ENCODE results near the gene CRELD2. TPM values are rescaled to one million over a fixed set of nuclear protein-coding genes. Genes with fewer than 3 reads are reported as not detected.

Gene CRELD2
- total and polyA plus RNA-seq, 2 of the 4 experiments (the other 2 are of a cell fraction): 36.2 to 70.7 TPM

GRCh38 chr22:49906799-49907290, 11.6 kb upstream of the CRELD2 start:
- Histone ChIP-seq H2AK9ac (replicated peaks; ENCODE audit: low read depth, low read length, poor library complexity) (peak overlapping the region; percentile 8), H2AK5ac (ENCODE audit: low read depth, low read length) (no peak overlapping the region), H3K9me3 (ENCODE audit: control insufficient read depth, insufficient read depth, low read length) (no peaks in the 10 kb centered on the region), H3K14ac (replicated peaks; ENCODE audit: low read depth, low read length) (no peak overlapping the region), H3K4me2 (ENCODE audit: low read depth, low read length) (no peak overlapping the region), H4K20me1 (ENCODE audit: insufficient read depth, low read length) (peaks cover 4% of the 10 kb centered on the region), H2BK5ac (ENCODE audit: low read depth, low read length, poor library complexity, severe bottlenecking) (no peak overlapping the region), H4K8ac (ENCODE audit: low read depth in 2 of 2, low read length in 2 of 2) (no peak overlapping the region), H2BK20ac (ENCODE audit: low read depth, low read length) (no peak overlapping the region), H4K91ac (ENCODE audit: insufficient read depth, low read depth, low read length) (no peak overlapping the region), H2AFZ (replicated peaks; ENCODE audit: low read length, poor library complexity) (no peak overlapping the region), H2BK120ac (ENCODE audit: low read depth, low read length) (no peak overlapping the region), H3K23ac (ENCODE audit: low read depth, low read length) (no peak overlapping the region), H3K4me3 (ENCODE audit: insufficient read depth, low read depth, low read length) (no peak overlapping the region), H3K4me1 (ENCODE audit: control insufficient read depth, insufficient read depth, low read length) (no peaks in the 10 kb centered on the region), H3K79me1 (ENCODE audit: low read depth in 1 of 2, low read length in 2 of 2) (peaks cover 0 to 10% of the 10 kb centered on the region in 2 experiments; a peak in 1 of 4 replicates), H3K56ac (ENCODE audit: extremely low read depth, insufficient read depth, low read length) (no peak overlapping the region), H4K5ac (ENCODE audit: low read depth, low read length) (no peak overlapping the region), H3K27me3 (ENCODE audit: control insufficient read depth, insufficient read depth, low read length) (no peaks in the 10 kb centered on the region), H3K9ac (ENCODE audit: low read depth, low read length) (no peak overlapping the region), H3K27ac (ENCODE audit: insufficient read depth, low read length) (no peak overlapping the region), H2BK15ac (ENCODE audit: low read depth, low read length) (no peak overlapping the region), H3K9me1 (ENCODE audit: insufficient read depth, low read length) (peaks cover under 1% of the 10 kb centered on the region; the same call in 1 of the 2 replicates), H3K18ac (ENCODE audit: low read depth, low read length) (no peak overlapping the region), H3K36me3 (ENCODE audit: control insufficient read depth, insufficient read depth, low read length) (peaks cover 36% of the 10 kb centered on the region), H3K4ac (ENCODE audit: low read depth, low read length) (no peak overlapping the region)
- ChIA-PET CTCF (no interaction called here), POLR2A (ENCODE audit: unreplicated experiment) (no interaction called here)
- in situ Hi-C loops (cut with MboI; ENCODE audit: low sequenced_read_pairs): loop anchor here (25.0 kb wide), 1 partner anchor 95 kb away; no protein-coding TSS in a partner anchor
- no TSS peak for BruUV-seq (replicated peaks)
- intact Hi-C loops (cut with micrococcal nuclease): no loop called here
- WGBS, 2 experiments (ENCODE audit: extremely low coverage in 2 of 2, insufficient read length in 1 of 2): 100% methylated on average over 4 of the region's 14 CpGs; no CpG with 5 or more reads in 1 of the 2 experiments
- no peak for DNase-seq
- dilution Hi-C loops (cut with HindIII; ENCODE audit: low sequenced_read_pairs, unreplicated experiment): no loop called here
- no peak for ATAC-seq (ENCODE audit: low read depth)
- no peak for TF ChIP-seq CTCF (conservative IDR thresholded peaks at IDR 0.05; ENCODE audit: low read depth, low read length)
- no peak for TF ChIP-seq FOS (IDR thresholded peaks at IDR 0.05; ENCODE audit: low read depth, low read length)
- no peak for TF ChIP-seq SMC3 (IDR thresholded peaks at IDR 0.05; ENCODE audit: low read depth, low read length)
- TF ChIP-seq CHD1 (IDR thresholded peaks at IDR 0.05; ENCODE audit: low read depth, low read length): no peak
- no peak for TF ChIP-seq MAFK (IDR thresholded peaks at IDR 0.05; ENCODE audit: low read depth, low read length)
- TF ChIP-seq ELK1 (IDR thresholded peaks at IDR 0.05; ENCODE audit: borderline replicate concordance, low read depth, low read length): no peak
- no peak for TF ChIP-seq RCOR1 (IDR thresholded peaks at IDR 0.05; ENCODE audit: insufficient replicate concordance, low read length)
- TF ChIP-seq USF2 (IDR thresholded peaks at IDR 0.05; ENCODE audit: low read depth, low read length): no peak
- TF ChIP-seq MXI1 (IDR thresholded peaks at IDR 0.05; ENCODE audit: borderline replicate concordance, low read depth, low read length): no peak
- TF ChIP-seq NFE2L2 (IDR thresholded peaks at IDR 0.05; ENCODE audit: low read depth, low read length): no peak
- no peak for TF ChIP-seq CEBPB (IDR thresholded peaks at IDR 0.05; ENCODE audit: low read depth, low read length)
- TF ChIP-seq RAD21 (IDR thresholded peaks at IDR 0.05; ENCODE audit: low read length): no peak
- no peak for TF ChIP-seq POLR2A (IDR thresholded peaks at IDR 0.05; ENCODE audit: low read depth, low read length)
- TF ChIP-seq MAZ (IDR thresholded peaks at IDR 0.05; ENCODE audit: borderline replicate concordance, low read depth, low read length): no peak
- TF ChIP-seq BHLHE40 (IDR thresholded peaks at IDR 0.05; ENCODE audit: low read depth, low read length): no peak
- TF ChIP-seq RFX5 (IDR thresholded peaks at IDR 0.05; ENCODE audit: low read depth, low read length): no peak

Measured in IMR-90 (cell line).